Uterus (tissue), 4 donors: ENCODE measurements around the gene CLIP2. TPM values are rescaled to one million over a fixed set of nuclear protein-coding genes. Genes with fewer than 3 reads are reported as not detected.
"Not testable (repeated sequence)": the region's sequence is repeated elsewhere in the genome, so short reads cannot be mapped to it uniquely, and the experiment has no call there.

Experiments
- DNase-seq, 2 donors: peaks; one replicate each; pipeline ENCODE4 v3.0.0-alpha.2; 2019 to 2020
- H3K27ac ChIP-seq, 2 donors: fragments of 200-600 bp; sonication (generic); 1 replicate in 1 of 2; 2 replicates in 1 of 2; pipeline ENCODE4 v1.5.1; 2016 to 2018
- H3K27me3 ChIP-seq, 2 donors: fragments of 200-600 bp; sonication (generic); one replicate each; pipeline ENCODE4 v1.5.1; 2018 to 2019; ENCODE audit warnings: control low read depth in 1 of 2
- H3K36me3 ChIP-seq, 2 donors: fragments of 200-600 bp; sonication (generic); one replicate each; pipeline ENCODE4 v1.5.1; 2019; ENCODE audit warnings: control low read depth in 1 of 2
- H3K4me1 ChIP-seq, 2 donors: fragments of 200-600 bp; sonication (generic); one replicate each; pipeline ENCODE4 v1.5.1; 2018 to 2019; ENCODE audit warnings: control low read depth in 1 of 2
- H3K4me3 ChIP-seq, 2 donors: fragments of 200-600 bp; sonication (generic); 1 replicate in 1 of 2; 2 replicates in 1 of 2; pipeline ENCODE4 v1.5.1; 2018 to 2019; ENCODE audit warnings: mild to moderate bottlenecking in 1 of 2
- H3K9me3 ChIP-seq, 2 donors: fragments of 200-600 bp; sonication (generic); one replicate each; pipeline ENCODE4 v1.5.1; 2019; ENCODE audit warnings: control low read depth in 1 of 2
- POLR2A ChIP-seq, 2 donors: fragments of 450-650 bp; IDR thresholded peaks; one replicate each; pipeline ENCODE4 v1.6.1; 2016; ENCODE audit warnings: antibody characterized with exemption in 2 of 2, mild to moderate bottlenecking in 1 of 2, moderate library complexity in 1 of 2
- intact Hi-C: fragments of 100-400 bp; cut with DNase I; formaldehyde crosslinking; loops from one replicate; pipeline ENCODE4 v1.15.1; 2023; ENCODE audit warnings: low total_unique reads
- total RNA-seq, 4 donors: library from RNA; depleted of rRNA in 3 of 4; stranded (reverse); fragments of >200 nt in 3 of 4; gene quantifications; one replicate each; pipeline versions ENCODE4 v1.1.0 to v1.2.4, GENCODE V29; 2014 to 2023
- TF ChIP-seq, protein P1 (sequence below), 4 experiments: fragments of 200-600 bp in 2 of 4; fragments of 450-650 bp in 2 of 4; sonication (generic) in 2 of 4; IDR thresholded peaks; one replicate each; pipeline ENCODE4 v1.5.1; 2016 to 2019; ENCODE audit warnings: antibody characterized with exemption in 4 of 4, mild to moderate bottlenecking in 2 of 4, moderate library complexity in 1 of 4
- donor health status: DM: yes; HTN: yes; CAD: no.

Gene CLIP2
- 10 to 100 TPM; 20.3 to 41.8 (median 28.4) TPM for total RNA-seq

DNA sequence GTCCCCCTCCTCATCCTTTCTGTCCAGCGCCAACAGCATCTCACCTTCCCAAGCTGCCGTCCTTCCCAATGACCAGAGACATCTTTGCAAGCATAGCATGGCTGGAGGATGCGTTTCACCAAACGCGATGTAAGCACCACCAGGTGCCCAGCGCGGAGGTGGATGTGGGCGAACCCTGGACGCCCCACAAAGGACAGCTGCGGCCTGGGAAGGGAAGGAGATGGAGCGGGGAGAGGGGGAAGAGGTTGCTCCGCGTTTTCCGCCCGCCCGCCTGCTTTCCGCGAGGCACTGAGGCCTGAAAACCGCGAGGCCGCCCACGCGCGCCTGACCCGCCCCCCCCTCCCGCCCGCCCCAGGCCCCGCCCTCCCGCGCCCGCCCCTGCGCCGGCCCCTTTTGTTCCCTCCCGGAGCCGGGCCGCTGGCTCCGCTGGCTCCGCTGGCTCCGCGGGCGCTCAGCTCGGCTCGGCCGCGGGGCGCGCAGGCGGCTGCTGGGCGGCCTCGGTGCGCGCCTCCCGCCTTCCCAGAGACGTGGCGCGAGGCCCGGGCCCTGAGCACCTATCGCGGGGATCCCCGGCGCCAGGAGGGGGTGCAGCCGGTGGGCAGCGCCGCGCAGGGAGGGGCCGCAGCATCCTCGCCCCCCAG lies at the start of gene CLIP2:
Gene CLIP2 (plus strand): TSS at position 390 of the 641 bp plus-strand sequence. CDS start 28,140 bp downstream, outside the sequence.
- peak within 1 kb of the TSS; percentile 46 to 98 for H3K4me3 ChIP-seq
- peak; percentile 72 to 85 for DNase-seq
- no peaks in the 10 kb centered on the region for H3K9me3 ChIP-seq
- peaks cover 0 to 8% of the 10 kb centered on the region in 2 donors for H3K4me1 ChIP-seq
- no peaks in the 10 kb centered on the region for H3K27me3 ChIP-seq
- intact Hi-C loops: no loop called here
- TF ChIP-seq, protein P1, sequence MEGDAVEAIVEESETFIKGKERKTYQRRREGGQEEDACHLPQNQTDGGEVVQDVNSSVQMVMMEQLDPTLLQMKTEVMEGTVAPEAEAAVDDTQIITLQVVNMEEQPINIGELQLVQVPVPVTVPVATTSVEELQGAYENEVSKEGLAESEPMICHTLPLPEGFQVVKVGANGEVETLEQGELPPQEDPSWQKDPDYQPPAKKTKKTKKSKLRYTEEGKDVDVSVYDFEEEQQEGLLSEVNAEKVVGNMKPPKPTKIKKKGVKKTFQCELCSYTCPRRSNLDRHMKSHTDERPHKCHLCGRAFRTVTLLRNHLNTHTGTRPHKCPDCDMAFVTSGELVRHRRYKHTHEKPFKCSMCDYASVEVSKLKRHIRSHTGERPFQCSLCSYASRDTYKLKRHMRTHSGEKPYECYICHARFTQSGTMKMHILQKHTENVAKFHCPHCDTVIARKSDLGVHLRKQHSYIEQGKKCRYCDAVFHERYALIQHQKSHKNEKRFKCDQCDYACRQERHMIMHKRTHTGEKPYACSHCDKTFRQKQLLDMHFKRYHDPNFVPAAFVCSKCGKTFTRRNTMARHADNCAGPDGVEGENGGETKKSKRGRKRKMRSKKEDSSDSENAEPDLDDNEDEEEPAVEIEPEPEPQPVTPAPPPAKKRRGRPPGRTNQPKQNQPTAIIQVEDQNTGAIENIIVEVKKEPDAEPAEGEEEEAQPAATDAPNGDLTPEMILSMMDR (IDR thresholded peaks at IDR 0.05): peak in 1 of 4 experiments; percentile 47
- TF ChIP-seq POLR2A (IDR thresholded peaks at IDR 0.05): peak in 1 of 2 donors; percentile 66
- H3K36me3 ChIP-seq: no peaks in the 10 kb centered on the region
- peak within 1 kb of the TSS; percentile 72 to 84 for H3K27ac ChIP-seq

DNA sequence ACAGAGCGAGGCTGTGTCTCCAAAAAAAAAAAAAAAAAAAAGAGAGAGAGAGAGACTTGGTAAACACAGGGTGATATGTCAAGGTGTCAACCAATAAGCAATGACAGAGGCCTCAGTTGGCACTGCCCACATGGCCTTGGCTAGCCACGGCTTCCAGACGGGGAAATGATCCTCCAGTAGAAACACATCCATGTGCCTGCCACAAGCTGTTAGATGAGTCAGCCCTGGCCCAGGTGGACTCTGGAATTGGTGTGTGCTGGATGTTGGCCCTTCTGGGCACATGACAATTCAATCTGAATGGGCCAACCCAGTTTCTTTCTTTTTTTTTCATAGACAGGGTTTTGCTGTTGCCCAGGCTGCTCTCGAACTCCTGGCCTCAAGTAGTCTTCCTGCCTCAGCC lies 48.7 kb upstream of the CLIP2 start:
- TF ChIP-seq, protein P1 (IDR thresholded peaks at IDR 0.05): no peak
- no peak for TF ChIP-seq POLR2A (IDR thresholded peaks at IDR 0.05)
- DNase-seq: no peak
- H3K4me1 ChIP-seq: no peaks in the 10 kb centered on the region
- no peak overlapping the region for H3K27ac ChIP-seq
- H3K36me3 ChIP-seq: no peaks in the 10 kb centered on the region
- no peak overlapping the region for H3K4me3 ChIP-seq
- no peaks in the 10 kb centered on the region for H3K9me3 ChIP-seq
- no peaks in the 10 kb centered on the region for H3K27me3 ChIP-seq
- intact Hi-C loops: no loop called here

DNA sequence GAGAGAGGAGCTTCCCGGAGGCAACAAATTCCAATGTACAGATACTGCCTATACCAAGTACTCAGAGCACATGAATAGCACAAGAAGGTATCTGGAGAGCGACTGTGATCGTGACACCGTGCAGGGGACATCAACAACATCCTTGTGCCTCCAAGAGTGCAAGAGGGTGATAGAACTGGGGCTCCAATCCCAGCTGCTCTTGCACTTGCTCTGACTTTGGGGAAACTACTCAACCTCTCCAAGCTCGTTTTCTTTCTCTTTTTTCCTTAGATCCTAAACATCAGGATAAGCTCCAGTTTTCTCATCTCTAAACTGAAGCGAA lies 47.1 kb upstream of the CLIP2 start:
- Histone ChIP-seq H3K4me3 (no peak overlapping the region), H3K36me3 (no peaks in the 10 kb centered on the region), H3K4me1 (no peaks in the 10 kb centered on the region), H3K9me3 (no peaks in the 10 kb centered on the region), H3K27ac (no peak overlapping the region), H3K27me3 (no peaks in the 10 kb centered on the region)
- DNase-seq: no peak
- intact Hi-C loops: no loop called here
- TF ChIP-seq, protein P1 (IDR thresholded peaks at IDR 0.05): no peak
- TF ChIP-seq POLR2A (IDR thresholded peaks at IDR 0.05): no peak

DNA sequence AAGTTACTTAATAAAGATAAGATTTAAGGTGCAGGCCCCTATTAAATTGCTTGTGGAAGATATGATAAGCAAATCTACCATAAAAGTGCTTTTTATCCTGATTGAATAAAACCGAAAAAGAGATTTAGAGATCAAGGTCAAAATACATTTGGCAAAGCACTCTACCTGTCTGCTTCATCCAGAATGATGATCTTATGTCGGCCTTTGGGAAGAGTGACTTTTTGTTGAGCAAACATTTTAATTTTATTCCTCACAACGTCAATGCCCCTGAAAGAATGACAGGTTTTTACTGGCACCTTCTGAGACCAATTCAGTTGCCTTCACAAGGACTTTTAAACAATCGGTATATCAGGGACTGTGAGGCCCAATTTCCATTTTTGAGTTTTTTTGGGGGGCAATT lies 42.7 kb upstream of the CLIP2 start:
- no peaks in the 10 kb centered on the region for H3K9me3 ChIP-seq
- H3K4me1 ChIP-seq: no peaks in the 10 kb centered on the region
- no peaks in the 10 kb centered on the region for H3K27me3 ChIP-seq
- H3K27ac ChIP-seq: no peak overlapping the region
- H3K36me3 ChIP-seq: no peaks in the 10 kb centered on the region
- no peak for DNase-seq
- intact Hi-C loops: no loop called here
- no peak overlapping the region for H3K4me3 ChIP-seq
- TF ChIP-seq POLR2A (IDR thresholded peaks at IDR 0.05): no peak
- TF ChIP-seq, protein P1 (IDR thresholded peaks at IDR 0.05): no peak

GRCh38 chr7:74248156-74248555 lies 41.1 kb upstream of the CLIP2 start:
- no peak overlapping the region for H3K27ac ChIP-seq
- no peak for DNase-seq
- peaks cover 0 to 4% of the 10 kb centered on the region in 2 donors for H3K4me1 ChIP-seq
- no peaks in the 10 kb centered on the region for H3K36me3 ChIP-seq
- intact Hi-C loops: no loop called here
- TF ChIP-seq, protein P1 (IDR thresholded peaks at IDR 0.05): no peak
- TF ChIP-seq POLR2A (IDR thresholded peaks at IDR 0.05): no peak
- no peaks in the 10 kb centered on the region for H3K9me3 ChIP-seq
- H3K27me3 ChIP-seq: no peaks in the 10 kb centered on the region
- no peak overlapping the region for H3K4me3 ChIP-seq

GRCh38 chr7:74249058-74249457 lies 40.1 kb upstream of the CLIP2 start:
- H3K27me3 ChIP-seq, intact Hi-C loops, DNase-seq, H3K9me3 ChIP-seq, H3K36me3 ChIP-seq, H3K27ac ChIP-seq, H3K4me3 ChIP-seq, H3K4me1 ChIP-seq: not testable (repeated sequence)
